OCI-LY1 (cell line): ENCODE measurements around the gene NFASC.

ENCODE experiments used
- H2AFZ ChIP-seq: fragments of 200-600 bp; sonication (generic), shearing (Covaris generic); 2 replicates; pipeline ENCODE4 v1.6.0; 2014; ENCODE audit warnings: antibody characterized with exemption, mild to moderate bottlenecking, low read length
- H3F3A ChIP-seq: fragments of 200-600 bp; sonication (generic), shearing (Covaris generic); 2 replicates; pipeline ENCODE4 v1.6.0; 2014; ENCODE audit warnings: mild to moderate bottlenecking, antibody characterized with exemption, low read length, moderate library complexity; ENCODE audit not compliant: insufficient read depth
- H3K27ac ChIP-seq: fragments of 200-600 bp; sonication (generic); 2 replicates; pipeline ENCODE4 v1.5.1; 2014; ENCODE audit warnings: low read length, mixed run types, mild to moderate bottlenecking, low read depth; ENCODE audit not compliant: poor library complexity, severe bottlenecking
- H3K27me3 ChIP-seq: fragments of 200-600 bp; sonication (generic); 2 replicates; pipeline ENCODE4 v1.6.0; 2014; ENCODE audit warnings: antibody characterized with exemption, mild to moderate bottlenecking, low read length, moderate library complexity; ENCODE audit not compliant: insufficient read depth
- H3K36me3 ChIP-seq: fragments of 200-600 bp; sonication (generic); 2 replicates; pipeline ENCODE4 v1.6.1; 2014; ENCODE audit warnings: mild to moderate bottlenecking, antibody characterized with exemption, low read length, moderate library complexity, mixed read lengths; ENCODE audit not compliant: insufficient read depth
- H3K4me1 ChIP-seq: fragments of 200-600 bp; sonication (generic); 2 replicates; pipeline ENCODE4 v1.5.1; 2014; ENCODE audit warnings: mild to moderate bottlenecking, low read length, moderate library complexity; ENCODE audit not compliant: insufficient read depth, severe bottlenecking
- H3K4me2 ChIP-seq: fragments of 200-600 bp; sonication (generic), shearing (Covaris generic); 2 replicates; pipeline ENCODE4 v1.6.1; 2014; ENCODE audit warnings: low read length
- H3K4me3 ChIP-seq: fragments of 200-600 bp; sonication (generic); 2 replicates; pipeline ENCODE4 v1.5.1; 2014; ENCODE audit warnings: low read length, low read depth, mild to moderate bottlenecking, mixed read lengths; ENCODE audit not compliant: poor library complexity, severe bottlenecking
- H3K79me2 ChIP-seq: fragments of 200-600 bp; shearing (Covaris generic); 2 replicates; pipeline ENCODE4 v1.6.1; 2016; ENCODE audit warnings: mixed run types, low read length, mixed read lengths; ENCODE audit not compliant: insufficient read depth
- H3K9ac ChIP-seq: fragments of 200-600 bp; sonication (generic), shearing (Covaris generic); 2 replicates; pipeline ENCODE4 v1.6.1; 2014; ENCODE audit warnings: mild to moderate bottlenecking, low read length, mixed read lengths
- H3K9me2 ChIP-seq: fragments of 200-600 bp; sonication (generic), shearing (Covaris generic); 2 replicates; pipeline ENCODE4 v1.6.1; 2014; ENCODE audit warnings: low read depth, mild to moderate bottlenecking, low read length, mixed read lengths
- H3K9me3 ChIP-seq: fragments of 200-600 bp; shearing (Covaris generic); 2 replicates; pipeline ENCODE4 v1.6.1; 2014; ENCODE audit warnings: low read length, mixed read lengths
- H4K20me1 ChIP-seq: fragments of 200-600 bp; sonication (generic), shearing (Covaris generic); 2 replicates; pipeline ENCODE4 v1.6.0; 2016; ENCODE audit warnings: mild to moderate bottlenecking, low read length; ENCODE audit not compliant: insufficient read depth
- CTCF ChIP-seq: fragments of 200-600 bp; sonication (generic), shearing (Covaris generic); IDR thresholded peaks from 2 replicates; pipeline ENCODE4 v1.5.1; 2017; ENCODE audit warnings: mild to moderate bottlenecking, antibody characterized with exemption, low read length, moderate library complexity, mixed read lengths
- EZH2 ChIP-seq: fragments of 200-600 bp; sonication (generic), shearing (Covaris generic); IDR thresholded peaks from 2 replicates; pipeline ENCODE4 v1.8.0; 2017; ENCODE audit warnings: borderline replicate concordance, mixed run types, mild to moderate bottlenecking, antibody characterized with exemption, low read length, moderate library complexity, mixed read lengths

The NFASC gene

GRCh38 chr1:205071801-205072200, 201.1 kb downstream of the NFASC start:
- Histone ChIP-seq H3K4me3 (no peak overlapping the region), H3K27ac (no peak overlapping the region), H2AFZ (no peak overlapping the region), H3K27me3 (no peaks in the 10 kb centered on the region), H3K4me1 (no peaks in the 10 kb centered on the region), H3K4me2 (no peak overlapping the region), H4K20me1 (no peaks in the 10 kb centered on the region), H3K9me3 (no peaks in the 10 kb centered on the region), H3K9ac (no peak overlapping the region), H3K9me2 (no peaks in the 10 kb centered on the region), H3K79me2 (no peaks in the 10 kb centered on the region), H3K36me3 (no peaks in the 10 kb centered on the region), H3F3A (no peaks in the 10 kb centered on the region)
- TF ChIP-seq CTCF, result no peak
- TF ChIP-seq EZH2, result no peak

DNA sequence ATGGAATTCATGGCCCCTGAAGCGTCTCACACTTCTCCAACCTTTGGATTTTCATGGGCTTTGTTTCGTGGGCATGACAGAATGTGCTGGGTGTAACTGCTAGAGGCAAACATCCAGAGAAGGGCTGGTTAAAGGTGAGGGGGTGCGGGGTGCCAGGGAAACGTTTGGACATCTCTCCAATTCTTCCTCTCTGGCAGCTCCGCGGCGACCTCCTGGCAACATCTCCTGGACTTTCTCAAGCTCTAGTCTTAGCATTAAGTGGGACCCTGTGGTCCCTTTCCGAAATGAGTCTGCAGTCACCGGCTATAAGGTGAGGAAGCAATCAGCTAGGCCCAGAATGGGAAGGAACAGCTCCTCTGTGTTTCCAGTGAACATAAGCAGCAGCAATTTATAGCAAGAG, 201.6 kb downstream of the NFASC start:
- Histone ChIP-seq H3K4me1 (no peaks in the 10 kb centered on the region), H3K4me2 (no peak overlapping the region), H3K27ac (no peak overlapping the region), H3K27me3 (no peaks in the 10 kb centered on the region), H2AFZ (no peak overlapping the region), H3K36me3 (no peaks in the 10 kb centered on the region), H3K9me3 (no peaks in the 10 kb centered on the region), H3K79me2 (no peaks in the 10 kb centered on the region), H3K4me3 (no peak overlapping the region), H3K9ac (no peak overlapping the region), H4K20me1 (no peaks in the 10 kb centered on the region), H3K9me2 (no peaks in the 10 kb centered on the region), H3F3A (no peaks in the 10 kb centered on the region)
- TF ChIP-seq EZH2 (no peak), CTCF (no peak)
